ENCODE data around the gene GSTM5. TPM values are rescaled to one million over a fixed set of nuclear protein-coding genes. Genes with fewer than 3 reads are reported as not detected.
A peak's percentile ranks its signal among the peaks of the same experiment; 100 is the strongest.
"Not testable (repeated sequence)": the region's sequence is repeated elsewhere in the genome, so short reads cannot be mapped to it uniquely, and the experiment has no call there.

Gene GSTM5
- total and polyA plus RNA-seq, 4 donors: 0.59 to 2.8 (median 1.3) TPM

DNA sequence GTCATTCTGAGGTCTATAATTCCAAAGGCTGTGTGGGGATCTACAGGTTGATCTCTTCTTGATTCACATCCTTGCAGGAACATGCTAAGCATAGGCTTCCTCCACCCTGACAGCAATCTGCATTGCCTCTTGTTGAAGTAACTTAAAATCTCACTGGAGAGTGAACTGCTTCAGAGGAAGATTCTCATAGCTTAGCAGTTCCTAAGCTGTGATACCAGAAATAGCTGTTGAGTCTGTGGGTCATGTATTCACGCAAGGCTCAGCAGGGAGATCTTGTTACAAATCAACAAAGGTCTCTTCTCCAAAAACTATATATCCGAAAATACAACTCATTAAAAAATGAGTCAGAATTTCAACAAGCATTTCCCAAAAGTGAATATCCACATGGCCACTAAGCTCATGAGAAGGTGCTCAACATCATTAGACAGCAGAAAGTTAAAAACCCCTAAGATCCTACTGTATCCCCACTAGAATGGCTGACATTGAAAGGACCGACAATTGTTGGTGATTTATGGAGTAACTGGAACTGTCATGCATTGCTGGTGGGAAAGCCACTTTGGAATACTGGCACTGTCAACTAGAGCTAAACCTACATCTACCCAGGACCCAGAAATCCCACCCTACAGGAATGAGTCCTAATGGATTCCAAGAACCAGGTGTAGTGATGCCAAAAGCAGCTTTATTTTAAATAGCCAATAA is 35.2 kb upstream of the GSTM5 start:
- H3K27me3 ChIP-seq (ENCODE audit: control insufficient read depth in 4 of 4, insufficient read depth in 4 of 4, low read length in 3 of 4); H3K4me3 ChIP-seq (ENCODE audit: low read depth in 1 of 3, low read length in 3 of 3); H3K9ac ChIP-seq (ENCODE audit: low read depth in 1 of 2, low read length in 2 of 2); H3K4me1 ChIP-seq (ENCODE audit: control insufficient read depth in 4 of 4, insufficient read depth in 4 of 4, low read length in 3 of 4); H3K9me3 ChIP-seq (ENCODE audit: control insufficient read depth in 4 of 4, low read length in 3 of 4); DNase-seq (ENCODE audit: low spot score); H3K27ac ChIP-seq (ENCODE audit: low read depth in 1 of 2, low read length in 2 of 2); H3K36me3 ChIP-seq (ENCODE audit: control insufficient read depth in 4 of 4, insufficient read depth in 3 of 4, low read depth in 1 of 4, low read length in 3 of 4): not testable (repeated sequence)
- 96% methylated on average over 3 of the region's 3 CpGs for WGBS

DNA sequence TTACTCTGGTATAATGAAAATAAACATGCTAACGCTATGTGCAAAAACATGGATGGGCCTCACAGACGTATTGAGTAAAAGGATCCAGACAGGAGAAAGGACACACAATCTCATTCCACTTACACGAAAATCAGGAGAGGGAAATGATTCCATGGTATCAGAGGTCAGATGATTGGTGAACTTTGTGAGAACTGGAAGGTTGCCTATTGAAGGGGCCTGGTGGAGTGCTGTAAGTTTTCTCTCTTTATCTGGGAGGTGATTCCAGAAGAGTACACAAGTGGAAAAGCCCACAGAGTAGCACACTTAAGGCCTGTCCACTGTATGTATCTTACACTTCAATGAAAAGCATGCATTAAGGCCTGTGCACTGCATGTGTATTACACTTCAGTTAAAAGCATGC is 34.6 kb upstream of the GSTM5 start:
- H3K4me3 ChIP-seq (ENCODE audit: low read depth in 1 of 3, low read length in 3 of 3): no peak overlapping the region
- WGBS: 52% methylated on average over 3 of the region's 3 CpGs
- no peaks in the 10 kb centered on the region for H3K27me3 ChIP-seq (ENCODE audit: control insufficient read depth in 4 of 4, insufficient read depth in 4 of 4, low read length in 3 of 4)
- H3K27ac ChIP-seq (ENCODE audit: low read depth in 1 of 2, low read length in 2 of 2): no peak overlapping the region
- H3K4me1 ChIP-seq (ENCODE audit: control insufficient read depth in 4 of 4, insufficient read depth in 4 of 4, low read length in 3 of 4): peaks cover 0 to 5% (median 0%) of the 10 kb centered on the region in 4 donors
- no peak for DNase-seq (ENCODE audit: low spot score)
- TF ChIP-seq RXRA (IDR thresholded peaks at IDR 0.05) (peak in 1 of 2 donors; percentile 46), HNF4G (IDR thresholded peaks at IDR 0.05) (no peak), HNF4A (conservative IDR thresholded peaks at IDR 0.05) (peak; percentile 11 to 26), SP1 (IDR thresholded peaks at IDR 0.05) (peak; percentile 19)
- TF ChIP-seq, protein P1, sequence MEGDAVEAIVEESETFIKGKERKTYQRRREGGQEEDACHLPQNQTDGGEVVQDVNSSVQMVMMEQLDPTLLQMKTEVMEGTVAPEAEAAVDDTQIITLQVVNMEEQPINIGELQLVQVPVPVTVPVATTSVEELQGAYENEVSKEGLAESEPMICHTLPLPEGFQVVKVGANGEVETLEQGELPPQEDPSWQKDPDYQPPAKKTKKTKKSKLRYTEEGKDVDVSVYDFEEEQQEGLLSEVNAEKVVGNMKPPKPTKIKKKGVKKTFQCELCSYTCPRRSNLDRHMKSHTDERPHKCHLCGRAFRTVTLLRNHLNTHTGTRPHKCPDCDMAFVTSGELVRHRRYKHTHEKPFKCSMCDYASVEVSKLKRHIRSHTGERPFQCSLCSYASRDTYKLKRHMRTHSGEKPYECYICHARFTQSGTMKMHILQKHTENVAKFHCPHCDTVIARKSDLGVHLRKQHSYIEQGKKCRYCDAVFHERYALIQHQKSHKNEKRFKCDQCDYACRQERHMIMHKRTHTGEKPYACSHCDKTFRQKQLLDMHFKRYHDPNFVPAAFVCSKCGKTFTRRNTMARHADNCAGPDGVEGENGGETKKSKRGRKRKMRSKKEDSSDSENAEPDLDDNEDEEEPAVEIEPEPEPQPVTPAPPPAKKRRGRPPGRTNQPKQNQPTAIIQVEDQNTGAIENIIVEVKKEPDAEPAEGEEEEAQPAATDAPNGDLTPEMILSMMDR (IDR thresholded peaks at IDR 0.05; ENCODE audit: low read depth, low read length, missing input control): no peak
- H3K36me3 ChIP-seq (ENCODE audit: control insufficient read depth in 4 of 4, insufficient read depth in 3 of 4, low read depth in 1 of 4, low read length in 3 of 4): peaks cover 0 to 2% (median 0%) of the 10 kb centered on the region in 4 donors
- H3K9me3 ChIP-seq (ENCODE audit: control insufficient read depth in 4 of 4, low read length in 3 of 4): no peaks in the 10 kb centered on the region
- no peak overlapping the region for H3K9ac ChIP-seq (ENCODE audit: low read depth in 1 of 2, low read length in 2 of 2)

DNA sequence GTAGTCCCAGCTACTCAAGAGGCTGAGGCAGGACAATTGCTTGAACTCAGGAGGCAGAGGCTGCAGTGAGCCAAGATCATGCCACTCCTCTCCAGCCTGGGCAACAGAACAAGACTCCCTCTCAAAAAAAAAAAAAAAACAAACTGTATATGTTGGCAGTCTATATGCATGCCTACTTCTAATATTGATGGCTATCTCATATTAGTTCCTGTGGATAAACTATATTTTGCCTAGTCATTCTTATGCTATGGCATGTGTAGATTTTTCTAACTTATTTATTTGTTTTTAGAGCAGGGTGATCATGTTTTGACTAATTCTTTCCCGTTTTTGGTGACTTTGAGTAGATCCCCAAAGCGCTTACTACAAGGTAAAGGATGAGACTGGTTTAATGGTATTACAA is 33.4 kb upstream of the GSTM5 start:
- H3K27ac ChIP-seq (ENCODE audit: low read depth in 1 of 2, low read length in 2 of 2); DNase-seq (ENCODE audit: low spot score); H3K36me3 ChIP-seq (ENCODE audit: control insufficient read depth in 4 of 4, insufficient read depth in 3 of 4, low read depth in 1 of 4, low read length in 3 of 4); H3K9ac ChIP-seq (ENCODE audit: low read depth in 1 of 2, low read length in 2 of 2); H3K4me3 ChIP-seq (ENCODE audit: low read depth in 1 of 3, low read length in 3 of 3); H3K4me1 ChIP-seq (ENCODE audit: control insufficient read depth in 4 of 4, insufficient read depth in 4 of 4, low read length in 3 of 4); H3K27me3 ChIP-seq (ENCODE audit: control insufficient read depth in 4 of 4, insufficient read depth in 4 of 4, low read length in 3 of 4); H3K9me3 ChIP-seq (ENCODE audit: control insufficient read depth in 4 of 4, low read length in 3 of 4): not testable (repeated sequence)
- 91% methylated on average over 2 of the region's 2 CpGs for WGBS

DNA sequence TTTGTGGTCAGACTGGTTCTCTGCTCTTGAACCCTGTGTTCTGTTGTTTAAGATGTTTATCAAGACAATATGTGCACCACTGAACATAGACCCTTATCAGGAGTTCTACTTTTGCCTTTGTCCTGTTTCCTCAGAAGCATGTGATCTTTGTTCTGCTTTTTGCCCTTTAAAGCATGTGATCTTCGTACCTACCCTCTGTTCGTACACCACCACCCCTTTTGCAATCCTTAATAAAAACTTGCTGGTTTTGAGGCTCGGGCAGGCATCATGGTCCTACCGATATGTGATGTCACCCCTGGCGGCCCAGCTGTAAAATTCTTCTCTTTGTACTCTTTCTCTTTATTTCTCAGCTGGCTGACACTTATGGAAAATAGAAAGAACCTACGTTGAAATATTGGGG is 27.3 kb upstream of the GSTM5 start:
- WGBS: 45% methylated on average over 6 of the region's 6 CpGs
- not testable (repeated sequence) for H3K4me3 ChIP-seq (ENCODE audit: low read depth in 1 of 3, low read length in 3 of 3); H3K9me3 ChIP-seq (ENCODE audit: control insufficient read depth in 4 of 4, low read length in 3 of 4); H3K36me3 ChIP-seq (ENCODE audit: control insufficient read depth in 4 of 4, insufficient read depth in 3 of 4, low read depth in 1 of 4, low read length in 3 of 4); H3K27me3 ChIP-seq (ENCODE audit: control insufficient read depth in 4 of 4, insufficient read depth in 4 of 4, low read length in 3 of 4); H3K9ac ChIP-seq (ENCODE audit: low read depth in 1 of 2, low read length in 2 of 2); H3K27ac ChIP-seq (ENCODE audit: low read depth in 1 of 2, low read length in 2 of 2); DNase-seq (ENCODE audit: low spot score)
- TF ChIP-seq HNF4A (conservative IDR thresholded peaks at IDR 0.05) (peak; percentile 14 to 68), RXRA (IDR thresholded peaks at IDR 0.05) (peak in 1 of 2 donors; percentile 37)
- H3K4me1 ChIP-seq (ENCODE audit: control insufficient read depth in 4 of 4, insufficient read depth in 4 of 4, low read length in 3 of 4): peaks cover 0 to 13% (median 9%) of the 10 kb centered on the region in 4 donors

DNA sequence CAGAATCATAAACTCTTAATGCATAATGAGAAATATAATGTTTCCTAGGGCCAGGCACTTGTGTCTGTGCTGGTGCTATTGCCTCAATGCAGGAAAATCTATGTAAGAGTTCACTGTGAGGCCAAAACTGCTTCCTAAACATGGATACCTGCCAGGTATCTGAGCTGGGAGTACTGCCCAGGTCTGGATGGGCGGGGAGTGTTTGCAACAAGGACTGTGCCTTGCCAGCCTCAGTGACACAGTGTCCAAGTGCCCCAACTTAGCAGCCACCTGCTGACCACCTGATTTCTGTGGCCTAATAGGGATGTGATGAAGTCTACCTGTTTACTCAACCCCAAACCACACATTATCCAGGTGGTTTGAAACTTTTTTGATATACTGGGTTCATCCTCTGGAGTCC is 26.7 kb upstream of the GSTM5 start:
- H3K9me3 ChIP-seq (ENCODE audit: control insufficient read depth in 4 of 4, low read length in 3 of 4); DNase-seq (ENCODE audit: low spot score); H3K36me3 ChIP-seq (ENCODE audit: control insufficient read depth in 4 of 4, insufficient read depth in 3 of 4, low read depth in 1 of 4, low read length in 3 of 4); H3K27ac ChIP-seq (ENCODE audit: low read depth in 1 of 2, low read length in 2 of 2); H3K9ac ChIP-seq (ENCODE audit: low read depth in 1 of 2, low read length in 2 of 2); H3K4me3 ChIP-seq (ENCODE audit: low read depth in 1 of 3, low read length in 3 of 3); H3K27me3 ChIP-seq (ENCODE audit: control insufficient read depth in 4 of 4, insufficient read depth in 4 of 4, low read length in 3 of 4): not testable (repeated sequence)
- peaks cover 0 to 18% (median 11%) of the 10 kb centered on the region in 4 donors for H3K4me1 ChIP-seq (ENCODE audit: control insufficient read depth in 4 of 4, insufficient read depth in 4 of 4, low read length in 3 of 4)
- TF ChIP-seq SP1 (IDR thresholded peaks at IDR 0.05): peak; percentile 5
- peak in 1 of 2 donors; percentile 50 for TF ChIP-seq RXRA (IDR thresholded peaks at IDR 0.05)
- WGBS: 10% methylated on average over 1 of the region's 1 CpG

Data from liver (tissue), 9 donors.